Measurements from ENCODE around the gene APBB2.

APBB2 gene

DNA sequence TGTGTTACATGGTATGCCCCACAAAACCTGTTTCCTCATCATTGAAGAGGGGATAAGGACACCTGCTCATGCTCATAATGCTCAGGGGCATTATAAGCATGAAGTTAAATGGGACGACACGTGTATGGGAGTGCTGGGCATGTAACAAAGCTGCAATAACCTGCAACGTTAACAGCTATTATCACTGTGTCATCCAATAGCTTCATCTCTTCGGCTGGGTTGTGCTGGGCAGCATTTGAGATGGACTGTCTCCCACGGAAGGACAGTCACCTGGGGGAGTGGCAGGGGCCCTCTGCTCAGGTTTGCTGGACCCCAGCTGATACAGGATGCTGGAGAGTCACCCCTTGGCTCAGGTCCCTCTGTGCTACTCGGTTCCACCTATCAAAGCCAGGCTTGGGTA, 370.1 kb downstream of the APBB2 start:
- WGBS, 2 experiments = 91 to 94% methylated on average over 6 of the region's 6 CpGs
- H3K36me3 ChIP-seq (ENCODE audit: control insufficient read depth, insufficient read depth, low read length) = no peaks in the 10 kb centered on the region
- no peak overlapping the region for H3K27ac ChIP-seq (ENCODE audit: insufficient read depth, low read depth, low read length, poor library complexity, severe bottlenecking)
- no peak overlapping the region for H3K4me3 ChIP-seq (ENCODE audit: insufficient read depth, low read depth, low read length)
- peaks cover 21% of the 10 kb centered on the region for H3K4me1 ChIP-seq (ENCODE audit: control insufficient read depth, insufficient read depth, low read length)
- H3K9me3 ChIP-seq (ENCODE audit: control insufficient read depth, low read length) = no peaks in the 10 kb centered on the region
- H3K27me3 ChIP-seq (ENCODE audit: control insufficient read depth, insufficient read depth, low read length, poor library complexity, severe bottlenecking) = no peaks in the 10 kb centered on the region

GRCh38 chr4:40843696-40844095, 370.6 kb downstream of the APBB2 start:
- peaks cover 17% of the 10 kb centered on the region for H3K4me1 ChIP-seq (ENCODE audit: control insufficient read depth, insufficient read depth, low read length)
- WGBS, 2 experiments = 86 to 100% methylated on average over 1 of the region's 1 CpG
- no peak overlapping the region for H3K27ac ChIP-seq (ENCODE audit: insufficient read depth, low read depth, low read length, poor library complexity, severe bottlenecking)
- no peak overlapping the region for H3K4me3 ChIP-seq (ENCODE audit: insufficient read depth, low read depth, low read length)
- H3K9me3 ChIP-seq (ENCODE audit: control insufficient read depth, low read length) = no peaks in the 10 kb centered on the region
- no peaks in the 10 kb centered on the region for H3K36me3 ChIP-seq (ENCODE audit: control insufficient read depth, insufficient read depth, low read length)
- H3K27me3 ChIP-seq (ENCODE audit: control insufficient read depth, insufficient read depth, low read length, poor library complexity, severe bottlenecking) = no peaks in the 10 kb centered on the region

GRCh38 chr4:40842725-40843423, 371.5 kb downstream of the APBB2 start:
- WGBS, 2 experiments = 82 to 84% methylated on average over 14 of the region's 14 CpGs
- Histone ChIP-seq H3K9me3 (ENCODE audit: control insufficient read depth, low read length) (no peaks in the 10 kb centered on the region), H3K4me3 (ENCODE audit: insufficient read depth, low read depth, low read length) (no peak overlapping the region), H3K36me3 (ENCODE audit: control insufficient read depth, insufficient read depth, low read length) (no peaks in the 10 kb centered on the region), H3K27ac (ENCODE audit: insufficient read depth, low read depth, low read length, poor library complexity, severe bottlenecking) (no peak overlapping the region), H3K27me3 (ENCODE audit: control insufficient read depth, insufficient read depth, low read length, poor library complexity, severe bottlenecking) (no peaks in the 10 kb centered on the region), H3K4me1 (ENCODE audit: control insufficient read depth, insufficient read depth, low read length) (peaks cover 13% of the 10 kb centered on the region)

DNA sequence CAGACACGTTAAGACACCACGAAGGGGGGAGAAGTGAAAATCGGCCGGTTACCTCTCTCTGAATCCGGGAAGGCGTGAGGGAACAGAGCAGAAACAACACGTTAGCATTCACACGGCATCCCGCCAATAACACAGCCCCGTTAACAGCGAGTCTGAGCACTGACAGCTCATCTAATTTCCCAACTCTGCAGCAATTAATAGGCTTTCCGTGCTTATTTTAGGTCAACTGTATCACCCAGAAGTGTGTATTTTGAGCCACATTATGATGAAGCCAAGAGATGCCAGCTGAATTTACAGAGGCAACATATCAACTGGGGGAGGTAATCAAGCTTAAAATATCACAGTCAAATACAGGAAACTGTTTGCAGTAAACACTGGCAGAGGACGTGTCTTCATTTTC, 372.0 kb downstream of the APBB2 start:
- Histone ChIP-seq H3K4me1 (ENCODE audit: control insufficient read depth, insufficient read depth, low read length) (peaks cover 13% of the 10 kb centered on the region), H3K4me3 (ENCODE audit: insufficient read depth, low read depth, low read length) (no peak overlapping the region), H3K36me3 (ENCODE audit: control insufficient read depth, insufficient read depth, low read length) (no peaks in the 10 kb centered on the region), H3K9me3 (ENCODE audit: control insufficient read depth, low read length) (no peaks in the 10 kb centered on the region), H3K27ac (ENCODE audit: insufficient read depth, low read depth, low read length, poor library complexity, severe bottlenecking) (no peak overlapping the region), H3K27me3 (ENCODE audit: control insufficient read depth, insufficient read depth, low read length, poor library complexity, severe bottlenecking) (no peaks in the 10 kb centered on the region)
- 93% methylated on average over 13 of the region's 13 CpGs for WGBS, 2 experiments

DNA sequence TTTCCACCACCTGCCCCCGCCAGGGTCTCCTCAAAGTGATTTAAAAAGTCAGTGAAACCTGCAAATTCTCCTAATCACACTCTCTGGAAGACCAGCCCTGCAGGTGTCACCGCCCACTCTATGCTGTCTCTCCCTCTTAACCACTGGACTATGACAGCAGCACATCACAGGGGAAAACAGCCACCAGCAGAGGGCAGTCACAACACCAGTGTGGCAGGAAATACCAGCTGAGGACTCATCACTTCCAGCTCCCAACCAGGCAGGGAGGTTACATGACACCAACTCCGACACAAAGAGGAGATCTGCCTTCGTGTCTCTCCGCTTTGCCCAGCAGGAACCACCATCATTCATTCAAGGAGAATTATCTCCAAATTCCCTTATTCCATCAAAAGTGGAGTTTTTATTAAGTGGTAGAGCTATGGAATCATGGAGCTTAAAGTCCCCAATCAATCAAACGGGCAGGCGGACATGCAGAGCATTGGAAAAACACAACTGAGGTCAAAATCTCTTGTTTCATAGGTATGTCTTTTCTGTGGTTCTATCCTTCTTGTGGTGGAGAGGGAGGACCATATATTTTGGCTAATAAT, 373.3 kb downstream of the APBB2 start:
- Histone ChIP-seq H3K36me3 (ENCODE audit: control insufficient read depth, insufficient read depth, low read length) (no peaks in the 10 kb centered on the region), H3K27ac (ENCODE audit: insufficient read depth, low read depth, low read length, poor library complexity, severe bottlenecking) (no peak overlapping the region), H3K9me3 (ENCODE audit: control insufficient read depth, low read length) (no peaks in the 10 kb centered on the region), H3K4me1 (ENCODE audit: control insufficient read depth, insufficient read depth, low read length) (peaks cover 8% of the 10 kb centered on the region), H3K27me3 (ENCODE audit: control insufficient read depth, insufficient read depth, low read length, poor library complexity, severe bottlenecking) (no peaks in the 10 kb centered on the region), H3K4me3 (ENCODE audit: insufficient read depth, low read depth, low read length) (no peak overlapping the region)
- 39 to 40% methylated on average over 7 of the region's 7 CpGs for WGBS, 2 experiments

GRCh38 chr4:40840255-40840984, 373.9 kb downstream of the APBB2 start:
- Histone ChIP-seq H3K27me3 (ENCODE audit: control insufficient read depth, insufficient read depth, low read length, poor library complexity, severe bottlenecking) (no peaks in the 10 kb centered on the region), H3K36me3 (ENCODE audit: control insufficient read depth, insufficient read depth, low read length) (no peaks in the 10 kb centered on the region), H3K4me1 (ENCODE audit: control insufficient read depth, insufficient read depth, low read length) (peaks cover 8% of the 10 kb centered on the region), H3K27ac (ENCODE audit: insufficient read depth, low read depth, low read length, poor library complexity, severe bottlenecking) (no peak overlapping the region), H3K4me3 (ENCODE audit: insufficient read depth, low read depth, low read length) (no peak overlapping the region), H3K9me3 (ENCODE audit: control insufficient read depth, low read length) (no peaks in the 10 kb centered on the region)
- WGBS, 2 experiments = 88 to 90% methylated on average over 10 of the region's 10 CpGs

- Histone ChIP-seq H3K27me3 (ENCODE audit: control insufficient read depth, insufficient read depth, low read length, poor library complexity, severe bottlenecking) (no peaks in the 10 kb centered on the region), H3K36me3 (ENCODE audit: control insufficient read depth, insufficient read depth, low read length) (no peaks in the 10 kb centered on the region), H3K4me1 (ENCODE audit: control insufficient read depth, insufficient read depth, low read length) (peaks cover 13% of the 10 kb centered on the region), H3K9me3 (ENCODE audit: control insufficient read depth, low read length) (no peaks in the 10 kb centered on the region), H3K27ac (ENCODE audit: insufficient read depth, low read depth, low read length, poor library complexity, severe bottlenecking) (no peak overlapping the region), H3K4me3 (ENCODE audit: insufficient read depth, low read depth, low read length) (no peak overlapping the region)
- WGBS, 2 experiments = 93 to 98% methylated on average over 2 to 4 of the region's 4 CpGs
Observed at GRCh38 chr4:40838742-40839141, 375.6 kb downstream of the APBB2 start.

- H3K4me1 ChIP-seq (ENCODE audit: control insufficient read depth, insufficient read depth, low read length) = peaks cover 8% of the 10 kb centered on the region
- no peaks in the 10 kb centered on the region for H3K9me3 ChIP-seq (ENCODE audit: control insufficient read depth, low read length)
- WGBS, 2 experiments = 93 to 95% methylated on average over 16 of the region's 16 CpGs
- no peak overlapping the region for H3K27ac ChIP-seq (ENCODE audit: insufficient read depth, low read depth, low read length, poor library complexity, severe bottlenecking)
- peaks cover 4% of the 10 kb centered on the region for H3K36me3 ChIP-seq (ENCODE audit: control insufficient read depth, insufficient read depth, low read length)
- H3K4me3 ChIP-seq (ENCODE audit: insufficient read depth, low read depth, low read length) = no peak overlapping the region
- H3K27me3 ChIP-seq (ENCODE audit: control insufficient read depth, insufficient read depth, low read length, poor library complexity, severe bottlenecking) = no peaks in the 10 kb centered on the region
Observed at GRCh38 chr4:40837094-40837870, 377.1 kb downstream of the APBB2 start.

DNA sequence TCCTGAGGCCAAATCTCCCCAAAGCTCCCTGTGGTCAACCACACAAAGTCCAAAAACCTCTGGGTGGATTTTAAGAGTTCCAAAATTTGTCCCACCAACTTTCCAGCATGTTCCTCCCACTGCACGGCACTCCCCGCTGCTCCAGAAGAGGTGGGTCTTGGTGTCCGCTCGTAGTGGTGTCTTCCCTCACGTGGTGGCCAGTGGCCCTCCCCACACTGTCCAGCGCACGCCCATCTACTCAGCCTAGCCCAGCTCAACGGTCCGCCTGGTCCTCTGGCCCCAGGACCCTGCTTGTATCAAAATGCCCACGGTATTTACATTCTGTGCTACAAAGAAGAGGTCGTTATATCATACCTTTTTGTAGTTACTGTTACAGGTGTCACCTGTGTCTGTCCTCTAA, 381.1 kb downstream of the APBB2 start:
- H3K4me3 ChIP-seq (ENCODE audit: insufficient read depth, low read depth, low read length) = no peak overlapping the region
- H3K36me3 ChIP-seq (ENCODE audit: control insufficient read depth, insufficient read depth, low read length) = peaks cover 10% of the 10 kb centered on the region
- no peak overlapping the region for H3K27ac ChIP-seq (ENCODE audit: insufficient read depth, low read depth, low read length, poor library complexity, severe bottlenecking)
- peaks cover 5% of the 10 kb centered on the region for H3K4me1 ChIP-seq (ENCODE audit: control insufficient read depth, insufficient read depth, low read length)
- 95 to 96% methylated on average over 11 of the region's 11 CpGs for WGBS, 2 experiments
- H3K9me3 ChIP-seq (ENCODE audit: control insufficient read depth, low read length) = no peaks in the 10 kb centered on the region
- H3K27me3 ChIP-seq (ENCODE audit: control insufficient read depth, insufficient read depth, low read length, poor library complexity, severe bottlenecking) = no peaks in the 10 kb centered on the region

DNA sequence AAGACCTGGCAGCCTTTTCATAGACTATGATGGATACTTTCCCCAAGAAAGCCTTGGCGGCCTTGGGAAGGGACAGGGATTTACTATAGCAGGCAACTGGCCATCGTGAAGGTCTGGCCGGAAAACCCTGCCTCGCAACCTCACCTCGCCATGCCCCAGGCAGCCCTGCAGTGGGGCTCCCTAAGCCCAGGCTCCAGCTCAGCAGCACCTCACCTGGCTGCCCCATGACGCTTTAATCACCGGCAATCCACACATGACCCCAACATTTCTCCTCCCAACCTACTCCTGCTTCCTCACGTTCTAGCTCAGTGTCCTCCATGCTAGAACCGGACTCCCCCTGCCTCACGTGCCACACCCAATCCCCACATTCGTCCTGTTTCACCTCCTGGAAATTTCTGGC, 382.2 kb downstream of the APBB2 start:
- Histone ChIP-seq H3K27me3 (ENCODE audit: control insufficient read depth, insufficient read depth, low read length, poor library complexity, severe bottlenecking) (no peaks in the 10 kb centered on the region), H3K4me1 (ENCODE audit: control insufficient read depth, insufficient read depth, low read length) (peaks cover 5% of the 10 kb centered on the region), H3K4me3 (ENCODE audit: insufficient read depth, low read depth, low read length) (no peak overlapping the region), H3K9me3 (ENCODE audit: control insufficient read depth, low read length) (no peaks in the 10 kb centered on the region), H3K27ac (ENCODE audit: insufficient read depth, low read depth, low read length, poor library complexity, severe bottlenecking) (no peak overlapping the region), H3K36me3 (ENCODE audit: control insufficient read depth, insufficient read depth, low read length) (peaks cover 12% of the 10 kb centered on the region)
- WGBS, 2 experiments = 90% methylated on average over 11 of the region's 11 CpGs
